ENCODE data around the gene ZNF699. TPM values are rescaled to one million over a fixed set of nuclear protein-coding genes. Genes with fewer than 3 reads are reported as not detected.

The ZNF699 gene
- total RNA-seq, 1 donor from 2014 or later: 6.8 TPM

GRCh38 chr19:9309974-9310446, 372 bp upstream of the ZNF699 start:
- Histone ChIP-seq H3K27ac (peak overlapping the region; percentile 95 to 96), H3K27me3 (no peaks in the 10 kb centered on the region), H3K9me3 (peaks cover 3 to 12% of the 10 kb centered on the region in 2 donors), H3K4me1 (peaks cover 0 to 5% of the 10 kb centered on the region in 2 donors), H3K4me3 (peak overlapping the region; percentile 73 to 87), H3K36me3 (peaks cover 0 to 5% of the 10 kb centered on the region in 2 donors)
- DNase-seq (ENCODE audit: low spot score in 2 of 2): peak; percentile 65 to 96
- intact Hi-C loops (cut with DNase I): loop anchor here (1.0 to 2.0 kb wide), 3 partner anchors 14 to 483 kb away; partner anchors contain the start of genes ZNF121 and ZNF559
- TF ChIP-seq CTCF (IDR thresholded peaks at IDR 0.05): no peak

GRCh38 chr19:9308091-9308770, 1.4 kb downstream of the ZNF699 start:
- peaks cover 12 to 23% of the 10 kb centered on the region in 2 donors for H3K36me3 ChIP-seq
- peaks cover 0 to 5% of the 10 kb centered on the region in 2 donors for H3K4me1 ChIP-seq
- TF ChIP-seq CTCF (IDR thresholded peaks at IDR 0.05): no peak
- H3K27me3 ChIP-seq: no peaks in the 10 kb centered on the region
- no peak overlapping the region for H3K27ac ChIP-seq
- no peak for DNase-seq (ENCODE audit: low spot score in 2 of 2)
- intact Hi-C loops (cut with DNase I): loop anchor here (2.0 kb wide), 1 partner anchor 485 kb away; no protein-coding TSS in a partner anchor
- peak overlapping the region; percentile 73 to 87 for H3K4me3 ChIP-seq
- peaks cover 3 to 29% of the 10 kb centered on the region in 2 donors for H3K9me3 ChIP-seq

GRCh38 chr19:9306443-9306842, 3.2 kb downstream of the ZNF699 start:
- H3K9me3 ChIP-seq: peaks cover 19 to 46% of the 10 kb centered on the region in 2 donors
- TF ChIP-seq CTCF (IDR thresholded peaks at IDR 0.05): no peak
- H3K27ac ChIP-seq: no peak overlapping the region
- peaks cover 30 to 41% of the 10 kb centered on the region in 2 donors for H3K36me3 ChIP-seq
- H3K4me3 ChIP-seq: no peak overlapping the region
- intact Hi-C loops (cut with DNase I): no loop called here
- H3K4me1 ChIP-seq: peaks cover 0 to 5% of the 10 kb centered on the region in 2 donors
- no peak for DNase-seq (ENCODE audit: low spot score in 2 of 2)
- H3K27me3 ChIP-seq: no peaks in the 10 kb centered on the region

GRCh38 chr19:9296336-9296735, 13.3 kb downstream of the ZNF699 start:
- no peaks in the 10 kb centered on the region for H3K27me3 ChIP-seq
- H3K36me3 ChIP-seq: peaks cover 91 to 100% of the 10 kb centered on the region in 2 donors
- intact Hi-C loops (cut with DNase I): loop anchor here (10.0 kb wide), 1 partner anchor 48 kb away; no protein-coding TSS in a partner anchor
- no peak for TF ChIP-seq CTCF (IDR thresholded peaks at IDR 0.05)
- H3K4me3 ChIP-seq: peak overlapping the region in 1 of 2 donors; percentile 9
- H3K4me1 ChIP-seq: no peaks in the 10 kb centered on the region
- H3K9me3 ChIP-seq: peaks cover 96 to 100% of the 10 kb centered on the region in 2 donors
- no peak overlapping the region for H3K27ac ChIP-seq
- no peak for DNase-seq (ENCODE audit: low spot score in 2 of 2)

- Histone ChIP-seq H3K27ac (no peak overlapping the region), H3K36me3 (peaks cover 82 to 91% of the 10 kb centered on the region in 2 donors), H3K4me3 (no peak overlapping the region), H3K4me1 (no peaks in the 10 kb centered on the region), H3K9me3 (peaks cover 96 to 100% of the 10 kb centered on the region in 2 donors), H3K27me3 (no peaks in the 10 kb centered on the region)
- intact Hi-C loops (cut with DNase I): loop anchor here (10.0 kb wide), 1 partner anchor 49 kb away; no protein-coding TSS in a partner anchor
- no peak for TF ChIP-seq CTCF (IDR thresholded peaks at IDR 0.05)
- no peak for DNase-seq (ENCODE audit: low spot score in 2 of 2)
Measured at GRCh38 chr19:9295411-9295849, 14.2 kb downstream of the ZNF699 start.

Measured in ascending aorta (tissue), 2 donors.